ENCODE data around the gene INPP4A.

The INPP4A gene

GRCh38 chr2:98498703-98499440 is 54.2 kb downstream of the INPP4A start:
- FAIRE-seq, result no peak

GRCh38 chr2:98500561-98500960 is 55.9 kb downstream of the INPP4A start:
- FAIRE-seq, result no peak

GRCh38 chr2:98501223-98501622 is 56.6 kb downstream of the INPP4A start:
- FAIRE-seq, result no peak

GRCh38 chr2:98501876-98502275 is 57.2 kb downstream of the INPP4A start:
- FAIRE-seq, result no peak

- FAIRE-seq, result no peak
Observed at GRCh38 chr2:98502556-98503335, 58.1 kb downstream of the INPP4A start.

GRCh38 chr2:98503481-98504105 is 58.9 kb downstream of the INPP4A start:
- FAIRE-seq, result no peak

- FAIRE-seq, result no peak
Observed at GRCh38 chr2:98504381-98505109, 59.9 kb downstream of the INPP4A start.

GRCh38 chr2:98505311-98505808 is 60.7 kb downstream of the INPP4A start:
- no peak for FAIRE-seq

- no peak for FAIRE-seq
Observed at GRCh38 chr2:98505971-98506664, 61.5 kb downstream of the INPP4A start.

GRCh38 chr2:98506881-98507280 is 62.2 kb downstream of the INPP4A start:
- no peak for FAIRE-seq

- FAIRE-seq, result no peak
Observed at GRCh38 chr2:98507461-98507860, 62.8 kb downstream of the INPP4A start.

- FAIRE-seq, result no peak
Observed at GRCh38 chr2:98507891-98508708, 63.4 kb downstream of the INPP4A start.

- no peak for FAIRE-seq
Observed at GRCh38 chr2:98508709-98509066, 64.0 kb downstream of the INPP4A start.

- no peak for FAIRE-seq
Observed at GRCh38 chr2:98509542-98510321, 65.1 kb downstream of the INPP4A start.

- FAIRE-seq, result no peak
Observed at GRCh38 chr2:98510322-98510662, 65.6 kb downstream of the INPP4A start.

GRCh38 chr2:98511981-98512380 is 67.3 kb downstream of the INPP4A start:
- FAIRE-seq, result no peak

- FAIRE-seq, result no peak
Observed at GRCh38 chr2:98512699-98513098, 68.0 kb downstream of the INPP4A start.

GRCh38 chr2:98514096-98514639 is 69.5 kb downstream of the INPP4A start:
- FAIRE-seq, result no peak

GRCh38 chr2:98514879-98515249 is 70.2 kb downstream of the INPP4A start:
- no peak for FAIRE-seq

GRCh38 chr2:98515250-98515991 is 70.8 kb downstream of the INPP4A start:
- no peak for FAIRE-seq

Measured in colon (tissue), 2 donors.